Measurements from ENCODE around the gene ATCAY.

ATCAY gene

DNA sequence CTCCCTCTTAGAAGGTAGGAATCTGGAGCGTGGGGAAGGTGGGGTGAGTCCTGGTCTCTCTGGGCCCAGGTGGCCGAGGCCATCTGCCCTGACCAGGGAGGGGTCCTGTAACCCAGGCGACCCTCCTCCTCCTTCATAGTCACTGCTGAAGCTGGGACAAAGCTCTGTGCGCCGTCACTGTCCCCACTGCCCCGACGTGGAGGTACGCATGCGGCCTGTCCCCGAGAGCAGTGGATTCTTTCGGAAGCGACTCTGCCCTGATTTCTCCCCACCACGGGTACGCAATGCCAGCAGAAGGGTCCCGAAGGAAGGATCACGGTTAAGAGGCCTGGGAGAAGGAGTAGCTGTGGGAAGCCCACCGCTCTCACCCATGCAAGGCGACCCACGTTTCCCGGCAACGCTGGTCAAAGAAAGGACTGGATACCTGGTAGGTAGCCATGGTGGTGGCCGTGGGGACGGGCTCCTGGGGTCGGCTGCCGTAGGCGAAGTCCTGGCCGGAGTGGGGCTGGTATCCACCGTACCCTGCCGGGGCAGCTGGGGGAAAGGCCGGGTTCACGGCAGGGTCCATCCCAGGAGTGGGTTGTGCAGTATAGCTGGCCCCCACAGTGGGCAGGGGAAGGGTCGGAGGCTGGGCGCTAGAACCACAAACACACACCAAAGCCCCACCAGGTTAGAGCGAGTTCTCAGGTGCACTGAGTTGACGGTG, 46.0 kb upstream of the ATCAY start:
- Histone ChIP-seq H3K27me3 (ENCODE audit: control insufficient read depth, insufficient read depth, low read length) (no peaks in the 10 kb centered on the region), H3K79me2 (no peaks in the 10 kb centered on the region), H3K27ac (no peak overlapping the region), H3K9ac (no peak overlapping the region), H2AFZ (no peak overlapping the region), H3K9me3 (ENCODE audit: control insufficient read depth, low read length) (no peaks in the 10 kb centered on the region), H3K4me2 (ENCODE audit: low read length) (no peak overlapping the region), H3K4me1 (no peaks in the 10 kb centered on the region), H3K4me3 (ENCODE audit: low read depth, low read length) (no peak overlapping the region), H3K36me3 (ENCODE audit: control insufficient read depth, insufficient read depth, low read length) (no peaks in the 10 kb centered on the region)
- TF ChIP-seq CTCF (IDR thresholded peaks at IDR 0.05): no peak

DNA sequence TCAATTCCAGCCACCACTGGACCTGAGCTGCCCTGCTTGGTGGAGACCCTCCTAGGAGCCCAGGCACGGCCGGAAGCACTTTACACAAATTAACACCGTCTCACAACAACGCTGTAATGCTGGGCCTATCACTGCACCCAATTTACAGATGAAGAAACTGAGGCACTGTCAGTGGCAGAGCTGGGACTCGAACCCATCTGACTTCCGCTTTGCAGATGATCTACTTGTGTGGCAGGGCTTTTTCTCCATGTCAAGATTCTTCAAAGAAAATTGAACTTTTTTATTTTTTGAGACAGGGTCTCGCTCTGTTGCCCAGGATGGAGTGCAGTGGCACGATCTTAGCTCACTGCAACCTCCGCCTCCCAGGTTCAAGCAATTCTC, 45.4 kb upstream of the ATCAY start:
- Histone ChIP-seq H3K4me2 (ENCODE audit: low read length) (no peak overlapping the region), H3K9me3 (ENCODE audit: control insufficient read depth, low read length) (no peaks in the 10 kb centered on the region), H3K4me1 (no peaks in the 10 kb centered on the region), H3K27me3 (ENCODE audit: control insufficient read depth, insufficient read depth, low read length) (no peaks in the 10 kb centered on the region), H2AFZ (no peak overlapping the region), H3K36me3 (ENCODE audit: control insufficient read depth, insufficient read depth, low read length) (no peaks in the 10 kb centered on the region), H3K4me3 (ENCODE audit: low read depth, low read length) (no peak overlapping the region), H3K79me2 (no peaks in the 10 kb centered on the region), H3K27ac (no peak overlapping the region), H3K9ac (no peak overlapping the region)
- TF ChIP-seq CTCF (IDR thresholded peaks at IDR 0.05): no peak

DNA sequence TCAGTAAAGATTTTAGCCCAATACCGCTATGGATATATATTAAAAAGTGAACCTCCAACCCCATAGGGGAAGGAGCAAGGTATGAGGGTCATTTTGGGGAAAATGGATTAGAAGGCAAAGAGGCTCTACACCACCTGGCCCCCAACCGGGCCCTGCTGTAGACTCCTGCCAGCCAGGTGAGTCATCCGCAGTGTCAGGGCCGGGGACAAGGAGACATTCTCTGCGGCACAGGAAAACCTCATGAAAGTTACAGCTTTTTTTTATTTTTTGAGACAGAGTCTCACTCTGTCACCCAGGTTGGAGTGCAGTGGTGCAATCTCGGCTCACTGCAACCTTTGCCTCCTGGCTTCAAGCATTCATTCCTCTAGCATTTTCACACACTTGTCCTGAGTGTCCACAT, 43.6 kb upstream of the ATCAY start:
- no peak overlapping the region for H3K4me2 ChIP-seq (ENCODE audit: low read length)
- no peaks in the 10 kb centered on the region for H3K36me3 ChIP-seq (ENCODE audit: control insufficient read depth, insufficient read depth, low read length)
- H2AFZ ChIP-seq: no peak overlapping the region
- no peak overlapping the region for H3K27ac ChIP-seq
- no peak for TF ChIP-seq CTCF (IDR thresholded peaks at IDR 0.05)
- no peaks in the 10 kb centered on the region for H3K4me1 ChIP-seq
- H3K79me2 ChIP-seq: no peaks in the 10 kb centered on the region
- no peak overlapping the region for H3K4me3 ChIP-seq (ENCODE audit: low read depth, low read length)
- no peak overlapping the region for H3K9ac ChIP-seq
- H3K9me3 ChIP-seq (ENCODE audit: control insufficient read depth, low read length): no peaks in the 10 kb centered on the region
- H3K27me3 ChIP-seq (ENCODE audit: control insufficient read depth, insufficient read depth, low read length): no peaks in the 10 kb centered on the region

DNA sequence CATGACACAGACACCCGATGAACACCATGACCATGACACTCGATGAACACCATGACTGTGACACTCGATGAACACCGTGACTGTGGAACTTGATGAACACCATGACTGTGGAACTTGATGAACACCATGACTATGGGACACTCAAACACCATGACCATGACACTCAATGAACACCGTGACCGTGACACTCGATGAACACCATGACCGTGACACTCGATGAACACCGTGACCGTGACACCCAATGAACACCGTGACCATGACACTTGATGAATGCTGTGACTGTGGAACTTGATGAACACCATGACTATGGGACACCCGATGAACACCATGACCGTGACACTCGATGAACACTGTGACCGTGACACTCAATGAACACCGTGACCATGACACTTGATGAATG, 43.2 kb upstream of the ATCAY start:
- Histone ChIP-seq H3K27me3 (ENCODE audit: control insufficient read depth, insufficient read depth, low read length) (no peaks in the 10 kb centered on the region), H3K79me2 (no peaks in the 10 kb centered on the region), H3K4me3 (ENCODE audit: low read depth, low read length) (no peak overlapping the region), H3K4me1 (no peaks in the 10 kb centered on the region), H3K27ac (no peak overlapping the region), H2AFZ (no peak overlapping the region), H3K36me3 (ENCODE audit: control insufficient read depth, insufficient read depth, low read length) (no peaks in the 10 kb centered on the region), H3K9me3 (ENCODE audit: control insufficient read depth, low read length) (no peaks in the 10 kb centered on the region), H3K9ac (no peak overlapping the region), H3K4me2 (ENCODE audit: low read length) (no peak overlapping the region)
- TF ChIP-seq CTCF (IDR thresholded peaks at IDR 0.05): no peak

GRCh38 chr19:3837922-3838321, 42.6 kb upstream of the ATCAY start:
- TF ChIP-seq CTCF (IDR thresholded peaks at IDR 0.05): no peak
- Histone ChIP-seq H3K36me3 (ENCODE audit: control insufficient read depth, insufficient read depth, low read length) (no peaks in the 10 kb centered on the region), H3K4me3 (ENCODE audit: low read depth, low read length) (no peak overlapping the region), H3K79me2 (no peaks in the 10 kb centered on the region), H2AFZ (no peak overlapping the region), H3K9ac (no peak overlapping the region), H3K4me1 (no peaks in the 10 kb centered on the region), H3K27ac (no peak overlapping the region), H3K4me2 (ENCODE audit: low read length) (no peak overlapping the region), H3K27me3 (ENCODE audit: control insufficient read depth, insufficient read depth, low read length) (no peaks in the 10 kb centered on the region), H3K9me3 (ENCODE audit: control insufficient read depth, low read length) (no peaks in the 10 kb centered on the region)

Measured in parathyroid adenoma (tissue), 2 donors.